HG03139 (cell line): ENCODE measurements around the gene ARPP19.
"Not testable (repeated sequence)": the region's sequence is repeated elsewhere in the genome, so short reads cannot be mapped to it uniquely, and the experiment has no call there.

Source experiments
- ATAC-seq: cut with Tn5 transposase; IDR thresholded peaks from one replicate; pipeline ENCODE4 v1.9.1; 2021; ENCODE audit not compliant: unreplicated experiment

Gene ARPP19

DNA sequence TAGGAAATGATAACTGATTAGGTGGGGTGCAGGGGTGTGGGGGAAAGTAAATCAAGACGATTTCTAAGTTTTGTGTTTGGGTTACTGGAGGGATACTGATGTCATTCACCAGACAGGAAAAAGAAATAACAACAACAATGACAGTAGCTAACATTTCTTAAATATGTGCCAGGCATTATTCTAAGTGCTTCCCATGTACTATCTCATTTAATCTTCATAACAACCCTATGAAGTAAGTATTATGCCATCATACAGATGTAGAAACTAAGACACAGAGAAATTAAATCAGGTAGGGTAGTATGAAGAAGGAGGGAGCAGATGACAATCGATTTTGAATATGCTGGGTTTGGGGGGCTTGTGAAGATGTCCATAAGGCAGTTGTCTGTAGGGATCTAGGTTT is 53.5 kb downstream of the ARPP19 start:
- ATAC-seq: no peak

- ATAC-seq: no peak
Observed at GRCh38 chr15:52514482-52514881, 54.3 kb downstream of the ARPP19 start.

GRCh38 chr15:52512869-52513268 is 56.0 kb downstream of the ARPP19 start:
- ATAC-seq: not testable (repeated sequence)

DNA sequence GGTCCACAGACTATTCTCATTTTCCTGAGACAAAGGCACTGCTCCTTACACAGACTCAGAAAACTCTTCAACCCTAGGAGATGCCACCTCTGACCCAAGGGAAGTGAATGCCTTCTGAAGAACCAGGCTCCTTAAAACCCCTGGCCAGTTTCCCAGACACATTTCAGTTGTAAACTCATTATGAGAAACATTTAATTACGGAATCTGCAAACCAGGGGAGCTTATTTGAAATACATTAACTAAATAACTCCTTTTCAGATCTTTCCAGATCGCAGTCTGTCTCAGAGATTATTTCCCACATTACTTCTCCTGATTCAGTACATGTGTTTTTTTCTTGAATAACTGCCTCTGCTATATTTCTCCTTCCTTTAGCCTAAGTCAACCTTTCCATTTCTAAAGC is 57.7 kb downstream of the ARPP19 start:
- no peak for ATAC-seq

DNA sequence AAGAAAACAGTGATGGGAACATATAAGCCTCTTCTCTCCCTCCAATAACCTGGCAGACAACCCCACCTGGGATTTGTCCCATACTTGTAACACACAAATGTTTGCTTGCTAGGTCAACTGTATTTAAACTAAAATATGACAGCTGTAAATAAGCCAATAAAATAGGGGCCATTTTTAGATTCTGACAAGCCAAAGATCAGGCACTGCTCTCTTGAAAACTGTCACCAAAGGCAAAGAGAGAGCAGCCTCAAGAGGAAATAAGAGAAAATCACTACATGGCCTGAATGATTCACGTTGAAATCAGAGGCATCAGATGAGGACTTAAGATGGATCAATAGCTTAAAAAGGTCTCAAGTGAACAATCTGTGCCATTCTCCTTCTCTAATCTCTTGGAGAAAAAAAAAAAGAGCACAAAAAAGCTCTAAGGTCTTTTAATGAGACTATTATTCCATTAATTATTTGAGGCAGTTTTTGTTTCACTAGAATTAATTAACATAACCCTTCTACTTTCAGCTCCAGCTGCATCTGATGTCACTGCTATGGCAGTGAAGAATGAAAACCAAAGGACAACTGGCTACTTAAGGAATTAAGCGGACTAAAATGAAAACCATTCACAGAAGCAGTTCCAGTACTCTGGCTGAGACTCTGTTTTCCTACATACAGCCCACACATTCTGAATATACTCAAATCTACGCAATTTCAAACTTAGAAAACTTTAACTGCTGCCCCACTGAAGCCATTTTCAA is 59.2 kb downstream of the ARPP19 start:
- ATAC-seq: no peak

DNA sequence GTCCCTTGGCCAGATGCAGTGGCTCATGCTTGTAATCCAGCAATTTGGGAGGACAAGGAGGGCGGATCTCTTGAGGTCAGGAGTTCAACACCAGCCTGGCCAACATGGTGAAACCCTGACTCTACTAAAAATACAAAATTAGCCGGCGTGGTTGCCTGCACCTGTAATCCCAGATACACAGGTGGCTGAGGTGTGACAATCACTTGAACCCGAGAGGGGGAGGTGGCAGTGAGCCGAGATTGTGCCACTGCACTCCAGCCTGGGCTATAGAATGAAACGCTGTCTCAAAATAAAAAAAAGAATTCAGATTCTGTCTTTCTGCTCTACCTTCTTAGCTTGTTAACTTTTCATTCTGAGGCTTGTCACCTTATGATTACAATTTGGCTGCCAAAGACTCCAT is 62.3 kb downstream of the ARPP19 start:
- ATAC-seq: no peak

DNA sequence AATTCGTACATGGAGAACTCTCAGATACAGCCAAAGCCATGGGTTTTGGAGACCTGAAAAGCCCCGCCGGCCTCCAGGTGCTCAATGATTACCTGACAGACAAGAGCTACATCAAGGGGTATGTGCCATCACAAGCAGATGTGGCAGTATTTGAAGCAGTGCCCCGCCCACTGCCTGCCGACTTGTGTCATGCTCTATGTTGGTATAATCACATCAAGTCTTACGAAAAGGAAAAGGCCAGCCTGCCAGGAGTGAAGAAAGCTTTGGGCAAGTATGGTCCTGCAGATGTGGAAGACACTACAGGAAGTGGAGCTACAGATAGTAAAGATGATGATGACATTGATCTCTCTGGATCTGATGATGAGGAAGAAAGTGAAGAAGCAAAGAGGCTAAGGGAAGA is 63.7 kb downstream of the ARPP19 start:
- no peak for ATAC-seq

DNA sequence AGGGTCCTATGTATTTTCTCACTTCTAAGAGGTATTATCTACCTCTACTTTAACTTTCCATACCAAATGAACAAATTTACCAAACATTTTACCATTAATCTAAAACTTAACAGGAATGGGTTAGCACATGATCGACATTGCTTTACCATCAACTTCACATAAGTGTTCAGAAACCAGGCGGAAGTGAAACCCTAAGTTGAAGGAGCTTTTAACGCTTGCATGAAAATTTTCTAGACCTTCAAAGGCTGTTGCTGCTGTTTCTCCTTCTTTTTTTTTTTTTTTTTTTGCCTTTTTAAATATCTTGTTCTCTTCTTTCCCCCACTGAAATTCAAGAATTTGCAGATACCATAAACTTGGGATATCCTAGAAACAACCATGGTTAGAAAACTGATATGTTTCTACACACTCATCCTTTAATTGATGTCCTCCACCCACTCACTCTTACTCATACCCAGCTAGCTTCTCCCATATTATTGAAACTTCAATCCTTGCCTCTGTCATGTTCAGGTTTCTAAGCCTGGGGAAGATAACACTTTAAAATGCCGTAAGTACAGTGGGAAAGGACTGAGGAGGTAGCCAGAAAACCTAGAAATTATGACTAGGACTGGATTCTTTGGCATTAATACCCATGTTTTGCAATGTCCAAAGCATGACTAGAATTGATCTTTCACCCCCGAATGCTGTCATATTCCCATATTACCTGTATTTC is 64.9 kb downstream of the ARPP19 start:
- peak; percentile 69 for ATAC-seq

DNA sequence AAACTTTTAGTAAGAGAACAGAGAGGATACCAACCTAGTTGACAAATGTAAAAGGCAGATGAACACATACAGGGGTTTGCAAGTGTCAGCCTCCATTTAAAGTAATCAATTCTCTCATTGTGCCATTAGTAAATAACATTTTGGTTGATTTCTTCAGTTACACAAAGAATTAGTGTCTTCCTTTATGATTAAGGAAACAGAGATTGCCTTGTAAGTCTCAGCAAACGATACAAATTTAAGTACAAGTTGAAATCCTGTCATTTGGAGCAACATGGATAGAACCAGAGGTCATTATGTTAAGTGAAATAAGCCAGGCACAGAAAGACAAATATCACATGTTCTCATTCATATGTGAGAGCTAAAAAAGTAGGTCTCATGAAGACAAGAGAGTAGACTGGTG is 66.2 kb downstream of the ARPP19 start:
- ATAC-seq: no peak

DNA sequence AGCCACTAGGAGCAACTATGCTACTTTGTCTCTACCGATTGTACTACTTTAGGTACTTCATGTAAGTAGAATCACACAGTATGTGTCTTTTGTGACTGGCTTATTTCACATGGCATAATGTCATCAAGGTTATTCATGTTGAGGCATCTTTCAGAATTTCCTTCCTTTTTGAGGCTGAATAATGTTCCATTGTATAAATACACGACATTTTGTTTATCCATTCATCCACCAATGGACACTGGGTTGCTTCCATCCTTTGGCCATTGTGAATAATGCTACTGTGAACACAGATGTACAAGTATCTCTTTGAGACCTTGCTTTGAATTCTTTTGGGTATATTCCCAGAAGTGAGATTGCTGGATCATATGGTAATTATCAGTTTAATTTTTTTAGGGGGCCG is 69.3 kb downstream of the ARPP19 start:
- ATAC-seq: no peak

GRCh38 chr15:52498706-52499105 is 70.1 kb downstream of the ARPP19 start:
- no peak for ATAC-seq
